Uterus (tissue), 4 donors: ENCODE results near the gene LMO7. TPM values are rescaled to one million over a fixed set of nuclear protein-coding genes. Genes with fewer than 3 reads are reported as not detected.

ENCODE experiments used
- DNase-seq, 2 donors: peaks; one replicate each; pipeline ENCODE4 v3.0.0-alpha.2; 2019 to 2020
- H3K27ac ChIP-seq, 2 donors: fragments of 200-600 bp; sonication (generic); 1 replicate in 1 of 2; 2 replicates in 1 of 2; pipeline ENCODE4 v1.5.1; 2016 to 2018
- H3K27me3 ChIP-seq, 2 donors: fragments of 200-600 bp; sonication (generic); one replicate each; pipeline ENCODE4 v1.5.1; 2018 to 2019; ENCODE audit warnings: control low read depth in 1 of 2
- H3K36me3 ChIP-seq, 2 donors: fragments of 200-600 bp; sonication (generic); one replicate each; pipeline ENCODE4 v1.5.1; 2019; ENCODE audit warnings: control low read depth in 1 of 2
- H3K4me1 ChIP-seq, 2 donors: fragments of 200-600 bp; sonication (generic); one replicate each; pipeline ENCODE4 v1.5.1; 2018 to 2019; ENCODE audit warnings: control low read depth in 1 of 2
- H3K4me3 ChIP-seq, 2 donors: fragments of 200-600 bp; sonication (generic); 1 replicate in 1 of 2; 2 replicates in 1 of 2; pipeline ENCODE4 v1.5.1; 2018 to 2019; ENCODE audit warnings: mild to moderate bottlenecking in 1 of 2
- H3K9me3 ChIP-seq, 2 donors: fragments of 200-600 bp; sonication (generic); one replicate each; pipeline ENCODE4 v1.5.1; 2019; ENCODE audit warnings: control low read depth in 1 of 2
- POLR2A ChIP-seq, 2 donors: fragments of 450-650 bp; IDR thresholded peaks; one replicate each; pipeline ENCODE4 v1.6.1; 2016; ENCODE audit warnings: antibody characterized with exemption in 2 of 2, mild to moderate bottlenecking in 1 of 2, moderate library complexity in 1 of 2
- intact Hi-C: fragments of 100-400 bp; cut with DNase I; formaldehyde crosslinking; loops from one replicate; pipeline ENCODE4 v1.15.1; 2023; ENCODE audit warnings: low total_unique reads
- total RNA-seq, 4 donors: library from RNA; depleted of rRNA in 3 of 4; stranded (reverse); fragments of >200 nt in 3 of 4; gene quantifications; one replicate each; pipeline versions ENCODE4 v1.1.0 to v1.2.4, GENCODE V29; 2014 to 2023
- TF ChIP-seq, protein P1 (sequence below), 4 experiments: fragments of 200-600 bp in 2 of 4; fragments of 450-650 bp in 2 of 4; sonication (generic) in 2 of 4; IDR thresholded peaks; one replicate each; pipeline ENCODE4 v1.5.1; 2016 to 2019; ENCODE audit warnings: antibody characterized with exemption in 4 of 4, mild to moderate bottlenecking in 2 of 4, moderate library complexity in 1 of 4
- donor health status: DM: yes; HTN: yes; CAD: no.

The LMO7 gene
- total RNA-seq, 4 donors from 2014 or later: 2.6 to 55.4 (median 24.2) TPM

- no peak overlapping the region for H3K27ac ChIP-seq
- DNase-seq: no peak
- no peaks in the 10 kb centered on the region for H3K36me3 ChIP-seq
- H3K9me3 ChIP-seq: no peaks in the 10 kb centered on the region
- H3K27me3 ChIP-seq: no peaks in the 10 kb centered on the region
- no peak overlapping the region for H3K4me3 ChIP-seq
- intact Hi-C loops: no loop called here
- no peak for TF ChIP-seq POLR2A (IDR thresholded peaks at IDR 0.05)
- TF ChIP-seq, protein P1, sequence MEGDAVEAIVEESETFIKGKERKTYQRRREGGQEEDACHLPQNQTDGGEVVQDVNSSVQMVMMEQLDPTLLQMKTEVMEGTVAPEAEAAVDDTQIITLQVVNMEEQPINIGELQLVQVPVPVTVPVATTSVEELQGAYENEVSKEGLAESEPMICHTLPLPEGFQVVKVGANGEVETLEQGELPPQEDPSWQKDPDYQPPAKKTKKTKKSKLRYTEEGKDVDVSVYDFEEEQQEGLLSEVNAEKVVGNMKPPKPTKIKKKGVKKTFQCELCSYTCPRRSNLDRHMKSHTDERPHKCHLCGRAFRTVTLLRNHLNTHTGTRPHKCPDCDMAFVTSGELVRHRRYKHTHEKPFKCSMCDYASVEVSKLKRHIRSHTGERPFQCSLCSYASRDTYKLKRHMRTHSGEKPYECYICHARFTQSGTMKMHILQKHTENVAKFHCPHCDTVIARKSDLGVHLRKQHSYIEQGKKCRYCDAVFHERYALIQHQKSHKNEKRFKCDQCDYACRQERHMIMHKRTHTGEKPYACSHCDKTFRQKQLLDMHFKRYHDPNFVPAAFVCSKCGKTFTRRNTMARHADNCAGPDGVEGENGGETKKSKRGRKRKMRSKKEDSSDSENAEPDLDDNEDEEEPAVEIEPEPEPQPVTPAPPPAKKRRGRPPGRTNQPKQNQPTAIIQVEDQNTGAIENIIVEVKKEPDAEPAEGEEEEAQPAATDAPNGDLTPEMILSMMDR (IDR thresholded peaks at IDR 0.05): no peak
- no peaks in the 10 kb centered on the region for H3K4me1 ChIP-seq
These were observed 167.1 kb downstream of the LMO7 start for GRCh38 chr13:75803164-75803611.

GRCh38 chr13:75804054-75804453, 167.9 kb downstream of the LMO7 start:
- Histone ChIP-seq H3K36me3 (no peaks in the 10 kb centered on the region), H3K4me1 (no peaks in the 10 kb centered on the region), H3K27ac (no peak overlapping the region), H3K4me3 (no peak overlapping the region), H3K9me3 (no peaks in the 10 kb centered on the region), H3K27me3 (no peaks in the 10 kb centered on the region)
- intact Hi-C loops: no loop called here
- DNase-seq: no peak
- TF ChIP-seq, protein P1 (IDR thresholded peaks at IDR 0.05): no peak
- TF ChIP-seq POLR2A (IDR thresholded peaks at IDR 0.05): no peak

GRCh38 chr13:75804605-75805004, 168.5 kb downstream of the LMO7 start:
- H3K4me3 ChIP-seq: no peak overlapping the region
- intact Hi-C loops: no loop called here

DNA sequence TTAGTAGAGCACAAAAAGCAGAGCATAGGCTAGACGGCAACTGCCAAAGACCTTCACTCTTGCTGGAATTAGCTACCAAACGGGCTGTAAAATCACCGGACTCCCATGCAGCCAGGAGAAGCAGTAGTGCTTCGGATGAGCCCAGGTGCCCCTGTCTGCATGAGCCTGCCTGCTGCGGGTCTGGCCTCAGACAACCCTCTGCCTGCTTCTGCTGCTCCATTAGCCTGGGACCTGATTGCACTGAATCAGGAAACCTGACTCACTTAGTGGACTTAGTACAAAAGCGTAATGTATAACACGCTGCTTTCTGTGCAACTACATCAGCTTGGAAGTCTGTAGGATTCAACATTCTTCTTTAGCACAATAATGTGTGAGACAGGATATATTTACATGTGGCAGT, 170.0 kb downstream of the LMO7 start:
- Histone ChIP-seq H3K4me3 (no peak overlapping the region), H3K36me3 (no peaks in the 10 kb centered on the region), H3K9me3 (no peaks in the 10 kb centered on the region), H3K27ac (no peak overlapping the region), H3K4me1 (no peaks in the 10 kb centered on the region), H3K27me3 (no peaks in the 10 kb centered on the region)
- no peak for DNase-seq
- intact Hi-C loops: no loop called here
- no peak for TF ChIP-seq POLR2A (IDR thresholded peaks at IDR 0.05)
- TF ChIP-seq, protein P1 (IDR thresholded peaks at IDR 0.05): no peak

More at GRCh38 chr13:75804605-75805004, 168.5 kb downstream of the LMO7 start:
- no peak for DNase-seq
- H3K27ac ChIP-seq: no peak overlapping the region
- no peaks in the 10 kb centered on the region for H3K4me1 ChIP-seq
- H3K36me3 ChIP-seq: no peaks in the 10 kb centered on the region
- TF ChIP-seq POLR2A (IDR thresholded peaks at IDR 0.05): no peak
- TF ChIP-seq, protein P1 (IDR thresholded peaks at IDR 0.05): no peak
- H3K27me3 ChIP-seq: no peaks in the 10 kb centered on the region
- H3K9me3 ChIP-seq: no peaks in the 10 kb centered on the region

DNA sequence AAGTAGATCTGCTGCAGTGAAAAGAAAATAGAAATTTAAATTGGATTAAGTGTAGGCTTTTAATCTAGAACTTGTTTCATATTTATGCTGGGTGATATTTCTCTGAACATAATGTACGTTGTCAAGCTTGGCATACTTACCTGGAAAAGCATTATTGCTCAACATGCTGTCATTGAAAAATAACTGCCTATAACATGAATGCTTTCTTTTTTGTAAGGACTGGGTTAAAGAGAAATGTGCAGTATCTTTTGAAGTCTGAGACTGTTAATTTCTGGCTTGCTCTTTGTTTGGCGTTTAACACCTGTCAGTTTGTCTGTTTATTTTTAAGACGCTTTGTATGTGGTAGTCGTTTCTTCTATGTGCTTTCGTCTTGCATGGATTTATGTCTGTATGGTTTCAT, 175.2 kb downstream of the LMO7 start:
- intact Hi-C loops: no loop called here
- Histone ChIP-seq H3K9me3 (no peaks in the 10 kb centered on the region), H3K27me3 (no peaks in the 10 kb centered on the region), H3K4me3 (no peak overlapping the region), H3K27ac (no peak overlapping the region), H3K4me1 (no peaks in the 10 kb centered on the region), H3K36me3 (no peaks in the 10 kb centered on the region)
- TF ChIP-seq, protein P1 (IDR thresholded peaks at IDR 0.05): no peak
- no peak for TF ChIP-seq POLR2A (IDR thresholded peaks at IDR 0.05)
- no peak for DNase-seq
